ENCODE results near the gene TNIP2. TPM values are rescaled to one million over a fixed set of nuclear protein-coding genes. Genes with fewer than 3 reads are reported as not detected.
A peak's percentile ranks its signal among the peaks of the same experiment; 100 is the strongest.

TNIP2 gene
- total RNA-seq, 1 donor from 2014 or later = 33.7 TPM

- no peak for FAIRE-seq
Observed at GRCh38 chr4:2735869-2736268, 20.3 kb downstream of the TNIP2 start.

GRCh38 chr4:2734612-2735011 lies 21.5 kb downstream of the TNIP2 start:
- DNase-seq (ENCODE audit: low read depth) (no peak), FAIRE-seq (no peak)
- no peaks in the 10 kb centered on the region for H3K27me3 ChIP-seq (ENCODE audit: insufficient read depth, low read length)
- no peak overlapping the region for H3K4me3 ChIP-seq (ENCODE audit: insufficient read depth, low read depth, low read length)
- H3K4me2 ChIP-seq (ENCODE audit: low read length) = no peak overlapping the region
- H3K4me1 ChIP-seq (ENCODE audit: insufficient read depth, low read length) = no peaks in the 10 kb centered on the region
- Mint-ChIP-seq H3K4me3 (ENCODE audit: unreplicated experiment) (no peak overlapping the region), H3K27ac (ENCODE audit: unreplicated experiment) (no peak overlapping the region), H3K4me1 (ENCODE audit: low read depth, unreplicated experiment) (no peaks in the 10 kb centered on the region), H3K9me3 (ENCODE audit: unreplicated experiment) (no peaks in the 10 kb centered on the region), H3K27me3 (ENCODE audit: low read depth, unreplicated experiment) (no peaks in the 10 kb centered on the region), H3K36me3 (ENCODE audit: low read depth, unreplicated experiment) (peaks cover 32% of the 10 kb centered on the region)
- H3K9ac ChIP-seq (ENCODE audit: low read length) = no peak overlapping the region
- no peak overlapping the region for H3K27ac ChIP-seq (ENCODE audit: low read depth, low read length)
- no peak overlapping the region for H2AFZ ChIP-seq (ENCODE audit: low read depth, low read length)
- TF ChIP-seq EZH2 (IDR thresholded peaks at IDR 0.05; ENCODE audit: insufficient read depth, low read length) (no peak), CTCF (IDR thresholded peaks at IDR 0.05; ENCODE audit: insufficient read depth, low read depth, low read length) (no peak)
- H3K79me2 ChIP-seq (ENCODE audit: insufficient read depth, low read length) = no peaks in the 10 kb centered on the region
- H3K9me3 ChIP-seq (ENCODE audit: insufficient read depth, low read depth, low read length) = no peaks in the 10 kb centered on the region
- H3K36me3 ChIP-seq (ENCODE audit: insufficient read depth, low read length) = peaks cover 7% of the 10 kb centered on the region
- H4K20me1 ChIP-seq (ENCODE audit: insufficient read depth, low read length) = no peaks in the 10 kb centered on the region

More at GRCh38 chr4:2735869-2736268, 20.3 kb downstream of the TNIP2 start:
- no peak overlapping the region for H3K9ac ChIP-seq (ENCODE audit: low read length)
- Mint-ChIP-seq H3K4me1 (ENCODE audit: low read depth, unreplicated experiment) (peaks cover under 1% of the 10 kb centered on the region), H3K36me3 (ENCODE audit: low read depth, unreplicated experiment) (peaks cover 32% of the 10 kb centered on the region), H3K9me3 (ENCODE audit: unreplicated experiment) (no peaks in the 10 kb centered on the region), H3K27ac (ENCODE audit: unreplicated experiment) (no peak overlapping the region), H3K4me3 (ENCODE audit: unreplicated experiment) (no peak overlapping the region), H3K27me3 (ENCODE audit: low read depth, unreplicated experiment) (no peaks in the 10 kb centered on the region)
- no peak overlapping the region for H2AFZ ChIP-seq (ENCODE audit: low read depth, low read length)
- H3K4me1 ChIP-seq (ENCODE audit: insufficient read depth, low read length) = no peaks in the 10 kb centered on the region
- no peaks in the 10 kb centered on the region for H3K27me3 ChIP-seq (ENCODE audit: insufficient read depth, low read length)
- H4K20me1 ChIP-seq (ENCODE audit: insufficient read depth, low read length) = no peaks in the 10 kb centered on the region
- no peak for DNase-seq (ENCODE audit: low read depth)
- H3K36me3 ChIP-seq (ENCODE audit: insufficient read depth, low read length) = peaks cover 7% of the 10 kb centered on the region
- H3K4me2 ChIP-seq (ENCODE audit: low read length) = no peak overlapping the region
- H3K27ac ChIP-seq (ENCODE audit: low read depth, low read length) = no peak overlapping the region
- H3K4me3 ChIP-seq (ENCODE audit: insufficient read depth, low read depth, low read length) = no peak overlapping the region
- no peak for TF ChIP-seq EZH2 (IDR thresholded peaks at IDR 0.05; ENCODE audit: insufficient read depth, low read length)
- no peak for TF ChIP-seq CTCF (IDR thresholded peaks at IDR 0.05; ENCODE audit: insufficient read depth, low read depth, low read length)
- no peaks in the 10 kb centered on the region for H3K9me3 ChIP-seq (ENCODE audit: insufficient read depth, low read depth, low read length)
- H3K79me2 ChIP-seq (ENCODE audit: insufficient read depth, low read length) = no peaks in the 10 kb centered on the region

GRCh38 chr4:2733844-2734574 lies 22.1 kb downstream of the TNIP2 start:
- peak; percentile 43 for FAIRE-seq
- Histone ChIP-seq H3K27me3 (ENCODE audit: insufficient read depth, low read length) (no peaks in the 10 kb centered on the region), H3K9ac (ENCODE audit: low read length) (no peak overlapping the region), H3K36me3 (ENCODE audit: insufficient read depth, low read length) (peaks cover 7% of the 10 kb centered on the region), H3K4me1 (ENCODE audit: insufficient read depth, low read length) (no peaks in the 10 kb centered on the region), H3K9me3 (ENCODE audit: insufficient read depth, low read depth, low read length) (no peaks in the 10 kb centered on the region), H4K20me1 (ENCODE audit: insufficient read depth, low read length) (no peaks in the 10 kb centered on the region), H3K27ac (ENCODE audit: low read depth, low read length) (no peak overlapping the region), H3K4me2 (ENCODE audit: low read length) (no peak overlapping the region), H3K79me2 (ENCODE audit: insufficient read depth, low read length) (no peaks in the 10 kb centered on the region), H2AFZ (ENCODE audit: low read depth, low read length) (no peak overlapping the region), H3K4me3 (ENCODE audit: insufficient read depth, low read depth, low read length) (no peak overlapping the region)
- H3K4me3 Mint-ChIP-seq (ENCODE audit: unreplicated experiment) = no peak overlapping the region
- H3K9me3 Mint-ChIP-seq (ENCODE audit: unreplicated experiment) = no peaks in the 10 kb centered on the region
- H3K36me3 Mint-ChIP-seq (ENCODE audit: low read depth, unreplicated experiment) = peaks cover 30% of the 10 kb centered on the region
- DNase-seq (ENCODE audit: low read depth) = no peak
- no peak overlapping the region for H3K27ac Mint-ChIP-seq (ENCODE audit: unreplicated experiment)
- no peaks in the 10 kb centered on the region for H3K27me3 Mint-ChIP-seq (ENCODE audit: low read depth, unreplicated experiment)
- no peak for TF ChIP-seq CTCF (IDR thresholded peaks at IDR 0.05; ENCODE audit: insufficient read depth, low read depth, low read length)
- no peak for TF ChIP-seq EZH2 (IDR thresholded peaks at IDR 0.05; ENCODE audit: insufficient read depth, low read length)
- H3K4me1 Mint-ChIP-seq (ENCODE audit: low read depth, unreplicated experiment) = no peaks in the 10 kb centered on the region
